Stimulated activated CD8-positive, alpha-beta memory T cell treated with anti-CD3 and anti-CD28 coated beads, Interleukin-12 subunit alpha, Interleukin-12 subunit beta, amount 100 ng/mL, for 4 hours (primary cell): ENCODE data around the gene ZPLD1.

Experiments used
- DNase-seq: peaks from one replicate; pipeline ENCODE4 v3.0.0-alpha.2; 2020; ENCODE audit warnings: low read depth

Gene ZPLD1

DNA sequence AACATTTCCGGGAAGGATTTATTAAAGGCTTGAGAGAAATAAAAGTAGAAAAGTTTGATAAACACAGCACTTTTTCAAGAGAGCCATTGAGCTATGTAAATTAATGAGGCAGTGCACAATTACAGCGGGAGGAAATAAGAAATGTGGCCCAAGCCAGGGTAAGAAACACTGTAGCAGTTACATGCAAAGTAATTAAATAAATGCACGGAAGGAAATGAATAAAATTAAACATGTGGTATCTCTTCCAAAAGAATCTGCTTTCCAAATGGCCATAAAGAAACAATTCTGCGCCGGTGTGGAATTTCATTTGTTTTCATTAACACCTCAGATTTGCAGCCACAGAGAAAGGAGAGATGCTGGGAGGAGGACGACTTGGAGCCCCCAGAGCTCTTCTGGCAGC, 35.3 kb downstream of the ZPLD1 start:
- no peak for DNase-seq

DNA sequence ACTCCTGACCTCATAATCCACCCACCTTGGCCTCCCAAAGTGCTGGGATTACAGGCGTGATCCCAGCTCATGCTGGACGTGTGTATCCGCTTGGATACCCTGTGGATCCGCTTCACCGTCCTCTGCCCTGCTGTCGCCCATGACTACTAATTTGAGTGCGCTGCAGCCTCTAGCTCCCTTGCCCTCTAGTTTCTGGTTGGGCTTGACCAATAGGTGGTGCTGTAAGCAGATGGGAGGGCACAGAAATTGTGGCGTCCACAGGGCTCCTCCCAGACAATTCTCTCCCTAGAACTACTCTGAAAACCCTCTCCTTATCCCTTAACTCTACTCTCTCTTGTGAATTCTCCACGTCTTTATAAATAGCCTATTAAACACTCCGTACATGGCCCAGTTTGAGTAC, 36.2 kb downstream of the ZPLD1 start:
- DNase-seq: no peak

DNA sequence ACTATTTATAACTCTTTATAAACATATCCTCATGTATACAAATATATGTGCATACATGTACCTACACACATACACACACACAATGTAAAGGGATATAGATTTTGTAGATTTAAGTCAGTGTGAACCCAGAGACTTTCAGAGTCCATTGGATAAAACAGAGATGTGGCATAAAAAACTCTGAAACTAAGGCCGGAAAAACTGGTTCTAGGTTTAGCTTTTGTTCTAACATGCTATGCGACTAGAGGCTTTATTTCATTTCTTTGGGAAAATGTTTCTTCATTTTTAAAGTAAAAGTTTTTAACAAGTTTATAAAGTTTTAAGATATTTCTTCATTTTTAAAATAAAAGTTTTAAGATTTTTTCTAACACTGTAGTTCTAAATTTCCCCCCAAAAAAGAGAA, 36.7 kb downstream of the ZPLD1 start:
- DNase-seq: no peak

DNA sequence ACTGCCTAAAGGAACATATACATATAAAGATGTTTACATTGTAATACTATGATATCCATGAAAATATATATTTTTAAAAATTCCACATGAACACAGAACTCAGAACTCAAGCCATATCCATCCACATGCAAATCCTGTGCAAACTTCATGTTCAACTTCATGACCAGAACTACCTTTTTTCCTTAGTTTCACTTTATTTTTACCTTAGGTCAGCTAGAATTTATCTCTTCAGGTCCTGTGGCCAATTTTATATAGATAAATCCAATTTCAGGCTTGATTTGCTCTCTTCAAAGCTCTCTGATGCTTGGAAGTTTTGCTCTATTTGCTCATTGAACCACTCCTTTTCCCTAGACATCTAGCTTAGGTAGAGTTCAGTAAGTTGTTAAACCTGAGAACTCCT, 38.8 kb downstream of the ZPLD1 start:
- no peak for DNase-seq

DNA sequence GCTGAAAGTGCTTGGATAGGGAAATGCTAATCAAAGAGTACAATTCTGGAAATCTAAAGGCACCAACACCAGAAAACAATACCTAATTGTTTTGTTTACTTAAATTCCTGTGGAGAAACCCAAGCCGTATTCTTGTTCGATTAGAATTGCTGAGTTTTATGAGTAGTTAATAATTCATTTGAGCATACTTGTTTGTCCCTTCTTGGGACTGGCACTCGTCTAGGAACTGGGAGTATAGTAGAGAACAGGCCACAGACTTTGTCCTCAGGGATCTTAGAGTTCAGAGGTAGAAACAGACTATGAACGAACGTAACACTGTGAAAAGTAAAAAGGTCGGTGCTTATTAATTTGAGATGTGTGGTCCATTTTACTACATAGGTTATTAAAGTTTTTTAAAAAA, 39.4 kb downstream of the ZPLD1 start:
- DNase-seq: no peak

DNA sequence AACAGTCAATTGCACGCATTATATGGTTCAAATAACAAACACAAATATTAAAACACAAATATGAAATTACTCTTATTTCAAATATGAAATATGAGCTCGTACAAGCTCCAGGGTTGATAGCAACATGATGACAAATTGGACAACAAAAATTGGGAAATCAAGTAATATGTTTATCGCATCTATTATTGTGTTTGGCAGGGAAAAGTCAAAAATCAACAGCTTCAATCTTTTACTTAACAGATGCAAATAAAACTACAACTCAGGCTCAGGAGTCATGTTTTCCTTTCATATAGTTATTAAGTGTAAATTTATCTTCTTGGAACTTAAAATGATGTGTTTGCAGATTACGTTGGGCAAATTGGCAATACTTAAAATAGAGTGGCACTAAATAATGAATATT, 41.4 kb downstream of the ZPLD1 start:
- DNase-seq: no peak

DNA sequence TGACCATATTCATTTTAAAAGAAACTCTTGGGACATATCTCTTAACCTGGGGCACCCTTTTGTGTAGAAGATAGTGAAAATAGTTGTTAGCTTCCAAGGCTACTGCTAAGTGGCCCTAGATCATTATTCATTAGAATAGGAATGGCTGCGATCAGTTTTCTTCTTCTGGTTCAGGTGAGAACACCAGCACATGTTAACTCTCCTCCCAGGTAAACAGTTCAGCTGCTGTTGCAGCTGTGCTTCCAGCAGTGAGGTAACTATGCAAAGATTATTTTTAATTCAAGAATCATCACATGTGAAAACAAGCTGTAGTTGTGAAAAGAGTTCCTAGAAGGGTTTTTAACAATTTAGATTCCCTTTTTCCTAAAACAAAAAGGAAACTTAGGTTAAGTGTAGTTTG, 43.3 kb downstream of the ZPLD1 start:
- no peak for DNase-seq

DNA sequence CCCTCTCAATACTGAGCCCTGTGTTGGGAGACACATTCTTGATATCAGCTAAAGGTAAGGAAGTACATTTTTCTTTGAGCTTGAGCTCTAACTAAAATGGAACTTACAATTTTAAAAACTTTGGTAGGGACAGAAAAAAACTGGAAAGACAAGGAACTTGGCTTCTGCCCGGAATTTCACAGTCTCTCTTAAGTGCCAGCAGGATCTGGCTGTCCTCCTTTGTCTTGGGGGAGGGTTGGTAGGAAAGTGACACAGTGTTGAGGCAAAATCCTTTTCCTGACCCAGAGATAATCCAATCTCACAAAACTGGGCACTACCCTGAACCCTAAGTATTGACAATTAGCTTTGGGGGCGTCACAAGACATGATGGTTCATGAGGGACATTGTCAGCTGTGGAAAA, 45.3 kb downstream of the ZPLD1 start:
- DNase-seq: no peak

DNA sequence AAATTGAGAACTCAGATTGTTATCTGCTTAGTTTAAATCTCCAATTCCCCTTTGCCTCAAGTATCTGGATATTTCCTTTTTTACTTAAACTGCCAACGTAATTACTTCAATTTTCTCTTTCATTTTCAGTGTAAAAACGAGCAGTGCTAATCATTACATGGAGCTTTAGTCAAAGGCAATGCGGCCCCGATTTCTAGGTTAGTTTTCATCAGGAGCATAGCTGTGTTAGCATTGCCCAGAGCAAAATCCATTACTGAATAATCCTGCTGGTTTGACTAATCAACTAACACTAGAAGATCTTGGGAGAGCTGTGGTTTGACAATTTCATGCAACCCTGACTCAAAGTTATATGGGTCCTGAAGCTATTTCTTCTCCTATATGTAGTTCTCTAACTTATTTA, 46.2 kb downstream of the ZPLD1 start:
- no peak for DNase-seq

DNA sequence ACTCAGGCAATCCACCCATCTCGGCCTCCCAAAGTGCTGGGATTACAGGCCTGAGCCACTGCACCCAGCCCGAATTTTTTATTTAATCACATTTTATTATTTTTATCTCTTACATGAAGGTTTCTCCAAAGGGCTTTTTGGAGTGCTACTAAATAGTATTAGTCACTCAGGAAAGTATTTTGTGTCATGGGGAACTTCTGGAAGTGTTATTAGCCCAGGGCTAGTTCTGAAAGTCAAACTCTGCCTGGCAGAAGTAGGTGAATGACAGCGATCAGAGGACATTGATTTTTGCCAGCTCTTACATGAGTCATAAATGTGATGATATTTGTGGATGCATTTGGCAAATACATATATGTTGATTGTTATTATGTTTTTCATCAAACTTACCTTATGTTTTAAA, 48.7 kb downstream of the ZPLD1 start:
- no peak for DNase-seq

DNA sequence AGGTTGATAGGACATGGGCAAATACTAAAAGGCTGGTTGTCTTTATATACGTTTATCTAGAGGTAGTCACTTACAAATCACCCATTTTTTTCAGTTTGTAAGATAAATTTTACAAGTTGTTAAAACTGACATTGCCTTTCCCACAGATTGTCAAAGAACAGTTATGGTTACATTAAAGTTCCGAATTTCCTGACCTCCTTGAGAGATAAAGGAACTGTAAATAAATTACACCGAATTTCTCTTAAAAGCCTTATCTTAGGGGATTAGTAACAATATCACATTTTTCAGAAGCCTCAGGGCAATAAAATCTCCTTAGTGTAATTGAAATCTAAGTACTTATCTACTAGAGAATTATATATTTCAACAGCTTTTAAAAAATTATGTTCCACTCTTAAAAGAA, 49.5 kb downstream of the ZPLD1 start:
- no peak for DNase-seq

DNA sequence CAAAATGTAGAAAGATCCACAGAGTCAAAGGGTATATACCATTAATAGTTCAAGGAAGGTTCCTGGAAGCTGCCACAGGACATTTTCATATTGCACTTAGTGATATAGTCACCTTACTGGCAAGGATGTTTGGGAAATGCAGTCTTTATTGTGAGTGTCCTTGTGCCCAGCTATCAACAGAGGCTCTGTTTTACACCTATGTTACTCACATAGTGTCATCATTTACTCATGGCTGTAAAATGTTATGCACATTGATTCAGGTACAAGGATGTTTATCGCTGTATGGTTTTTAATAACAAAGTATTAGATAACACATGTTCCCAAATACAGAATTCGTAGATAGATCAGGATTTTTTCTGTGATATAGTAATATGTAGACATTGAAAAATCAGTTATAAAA, 50.9 kb downstream of the ZPLD1 start:
- DNase-seq: no peak

DNA sequence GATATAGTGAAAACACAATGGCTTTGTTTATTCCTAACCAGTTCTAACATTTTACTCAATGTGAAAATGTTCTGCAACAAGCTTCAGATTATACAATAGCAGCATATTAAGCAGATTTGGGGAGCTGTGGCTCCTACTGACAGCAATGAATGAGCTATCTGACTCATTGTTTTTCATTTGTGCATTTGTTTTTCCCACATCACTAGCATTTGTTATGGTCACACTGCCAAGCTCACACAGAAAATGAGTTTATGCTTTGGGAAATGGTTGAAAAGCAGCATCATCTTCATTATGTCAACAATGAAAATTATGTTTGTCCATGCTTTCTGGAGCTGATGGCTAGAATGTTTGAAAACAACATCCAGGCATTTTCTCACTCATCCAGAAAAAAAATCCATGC, 53.5 kb downstream of the ZPLD1 start:
- DNase-seq: no peak

DNA sequence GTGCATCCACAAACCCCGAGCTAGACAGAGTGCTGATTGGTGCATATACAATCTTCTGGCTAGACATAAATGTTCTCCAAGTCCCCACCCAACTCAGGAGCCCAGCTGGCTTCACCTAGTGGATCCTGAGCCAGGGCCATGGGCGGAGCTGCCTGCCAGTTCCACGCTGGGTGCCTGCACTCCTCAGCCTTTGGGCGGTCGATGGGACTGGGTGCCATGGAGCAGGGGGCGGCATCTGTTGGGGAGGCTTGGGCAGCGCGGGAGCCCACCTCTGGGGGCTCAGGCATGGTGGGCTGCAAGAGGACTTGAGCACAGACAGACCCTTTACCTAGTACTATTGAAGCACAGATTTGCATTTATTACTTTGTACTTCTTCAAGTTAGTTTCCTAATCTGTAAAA, 57.5 kb downstream of the ZPLD1 start:
- DNase-seq: no peak

DNA sequence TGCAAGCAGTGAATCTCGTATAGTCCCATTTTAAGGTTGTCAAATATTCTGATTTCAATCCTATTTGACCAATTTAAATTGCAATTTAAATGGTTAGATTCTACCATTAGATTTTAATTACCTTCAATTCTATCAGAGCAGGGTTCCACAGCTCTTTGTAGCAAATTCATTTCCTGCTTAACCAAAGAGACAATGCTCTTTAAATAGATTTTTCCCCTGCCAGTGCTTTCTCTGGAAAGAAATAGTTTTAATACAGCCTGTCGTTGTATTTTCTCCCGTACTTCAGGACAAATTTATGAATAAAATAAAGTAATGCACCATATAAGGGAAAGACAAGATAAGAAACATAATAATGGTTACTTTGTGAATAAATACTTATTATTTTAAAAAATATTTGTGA, 62.8 kb downstream of the ZPLD1 start:
- no peak for DNase-seq

DNA sequence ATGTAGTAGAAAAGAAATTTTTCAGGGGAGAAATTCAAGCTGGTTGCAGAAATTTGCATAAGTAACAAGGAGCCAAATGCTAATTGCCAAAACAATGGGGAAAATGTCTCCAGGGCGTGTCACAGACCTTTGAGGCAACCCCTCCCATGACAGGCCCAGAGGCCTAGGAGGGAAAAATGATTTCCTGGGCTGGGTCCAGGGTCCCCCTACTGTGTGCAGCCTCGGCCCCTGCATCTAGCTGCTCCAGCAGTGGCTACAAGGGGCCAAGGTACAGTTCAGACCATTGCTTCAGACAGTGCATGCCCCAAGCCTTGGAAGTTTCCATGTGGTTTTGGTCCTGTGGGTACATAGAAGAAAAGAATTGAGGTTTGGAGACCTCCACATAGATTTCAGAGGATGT, 70.7 kb downstream of the ZPLD1 start:
- DNase-seq: no peak

DNA sequence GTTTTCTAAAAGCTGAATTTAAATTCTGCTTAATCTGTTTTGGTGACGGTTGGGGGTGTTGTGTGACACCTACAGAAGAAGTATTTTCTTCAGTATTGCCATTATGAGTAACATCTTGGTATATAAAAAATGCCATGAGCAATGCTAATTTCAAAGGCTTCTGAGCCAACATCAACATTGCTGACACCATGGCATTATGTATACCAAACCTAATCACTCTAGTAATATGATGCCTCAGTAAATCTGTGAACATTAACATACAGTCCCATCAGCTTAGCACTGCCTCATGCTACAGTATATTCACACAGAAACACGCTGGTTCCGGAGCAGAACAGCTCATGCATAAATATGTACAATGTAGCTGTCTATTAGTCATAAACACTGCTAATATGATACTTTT, 75.8 kb downstream of the ZPLD1 start:
- DNase-seq: no peak

DNA sequence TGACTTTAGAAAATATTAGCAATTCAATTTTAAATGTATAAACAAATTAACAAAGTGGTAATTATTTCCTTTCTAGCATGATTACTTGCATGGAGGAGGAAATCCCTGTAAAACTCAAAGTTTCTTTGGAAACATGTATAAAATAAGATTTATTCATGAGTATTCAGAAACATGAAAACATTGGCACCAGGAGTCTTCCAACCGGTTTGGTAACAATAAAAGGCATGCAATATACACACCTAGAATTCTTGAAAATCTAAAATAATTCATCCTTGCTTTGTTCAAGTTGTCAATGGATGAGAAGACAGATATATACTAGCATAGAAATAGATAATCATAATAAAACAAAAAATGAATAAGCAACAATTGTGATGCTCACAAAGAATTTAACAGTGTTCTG, 76.4 kb downstream of the ZPLD1 start:
- no peak for DNase-seq

DNA sequence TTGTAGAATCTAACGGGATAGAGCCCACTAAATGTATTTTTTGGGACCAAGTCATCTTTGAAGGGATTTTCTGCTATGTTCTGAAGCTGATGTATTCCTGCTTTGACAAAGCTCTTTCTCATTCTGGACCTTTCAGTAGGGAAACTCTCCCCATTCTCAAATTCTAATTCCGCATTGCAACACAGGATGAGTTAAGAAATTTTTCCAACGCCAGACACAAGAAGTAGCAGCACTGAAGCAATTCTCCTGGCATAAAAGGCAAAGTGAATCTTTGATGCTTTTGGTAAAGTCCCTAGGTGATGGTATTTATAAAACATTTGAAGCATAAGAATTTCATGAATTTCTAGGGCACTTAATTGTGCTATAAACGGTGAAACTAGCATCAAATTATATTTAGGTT, 76.8 kb downstream of the ZPLD1 start:
- no peak for DNase-seq

DNA sequence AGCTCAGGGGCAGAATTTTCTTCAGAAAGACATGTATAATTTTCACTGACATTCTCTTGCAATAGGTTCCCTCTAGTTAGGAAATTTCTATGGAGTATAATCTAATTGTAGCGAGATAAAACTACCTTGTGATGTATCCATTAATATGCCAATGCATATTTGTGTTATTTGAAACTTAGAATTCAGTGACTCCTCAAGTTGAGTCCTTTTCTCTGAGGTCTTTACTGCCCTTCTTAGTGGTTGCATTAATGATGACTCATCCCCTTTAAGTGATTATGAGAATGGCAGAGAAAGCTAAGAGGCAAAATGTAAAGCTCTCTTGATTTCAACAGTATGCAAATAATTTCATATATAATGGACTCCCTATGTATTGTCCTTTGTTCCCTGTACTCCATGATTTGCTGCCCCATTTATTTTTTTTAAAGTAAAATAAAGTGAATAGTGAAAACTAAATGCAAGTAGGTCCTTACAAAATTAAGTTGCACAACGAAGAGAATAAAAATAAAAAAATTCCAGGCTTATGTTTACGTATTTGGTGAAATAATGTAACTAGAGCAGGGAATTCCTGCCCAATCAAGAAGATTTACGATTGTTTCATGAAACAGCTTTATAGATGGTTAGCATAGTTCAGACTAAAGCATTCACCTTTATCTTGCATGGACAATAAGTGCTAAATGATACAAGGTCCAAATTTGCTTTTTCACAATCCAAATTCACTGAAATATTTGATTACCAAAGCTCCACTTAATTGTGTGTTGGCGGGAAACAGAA, 78.1 kb downstream of the ZPLD1 start:
- no peak for DNase-seq

DNA sequence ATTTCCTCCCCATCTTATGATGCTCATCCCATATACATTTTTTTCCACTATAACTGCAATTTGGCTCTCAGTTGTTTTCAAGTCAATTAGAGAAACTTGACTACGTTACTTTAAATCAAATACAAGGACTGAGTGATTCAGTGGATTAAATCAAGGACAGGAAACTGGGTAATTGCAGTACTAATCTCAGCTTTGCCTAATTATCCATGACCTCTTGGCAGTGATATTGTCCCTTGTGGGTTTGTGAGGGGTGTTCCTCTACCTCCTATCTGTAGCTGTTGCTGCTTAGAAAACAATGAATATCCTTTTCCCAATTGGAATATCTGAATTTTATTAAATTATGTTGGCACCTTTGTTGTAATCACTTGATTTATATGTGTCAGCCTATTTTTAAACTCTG, 79.4 kb downstream of the ZPLD1 start:
- no peak for DNase-seq

DNA sequence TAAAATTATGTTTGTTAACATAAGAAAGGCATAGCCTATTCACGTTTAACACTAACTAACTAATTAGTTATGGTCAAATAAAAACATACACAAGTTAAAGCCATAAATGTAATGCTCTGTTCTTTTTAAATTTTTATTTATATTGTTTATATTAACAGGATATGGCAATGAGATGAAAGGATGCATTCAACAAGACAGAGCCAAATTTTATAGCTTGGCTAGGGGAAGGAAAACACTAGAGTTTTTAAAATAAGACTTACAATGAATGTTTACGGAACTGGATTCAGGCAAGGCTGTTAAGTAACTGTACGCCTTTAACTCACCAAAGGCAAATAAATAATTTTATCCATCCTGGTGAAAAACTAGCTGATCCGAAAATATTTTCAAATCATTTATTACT, 86.4 kb downstream of the ZPLD1 start:
- no peak for DNase-seq

DNA sequence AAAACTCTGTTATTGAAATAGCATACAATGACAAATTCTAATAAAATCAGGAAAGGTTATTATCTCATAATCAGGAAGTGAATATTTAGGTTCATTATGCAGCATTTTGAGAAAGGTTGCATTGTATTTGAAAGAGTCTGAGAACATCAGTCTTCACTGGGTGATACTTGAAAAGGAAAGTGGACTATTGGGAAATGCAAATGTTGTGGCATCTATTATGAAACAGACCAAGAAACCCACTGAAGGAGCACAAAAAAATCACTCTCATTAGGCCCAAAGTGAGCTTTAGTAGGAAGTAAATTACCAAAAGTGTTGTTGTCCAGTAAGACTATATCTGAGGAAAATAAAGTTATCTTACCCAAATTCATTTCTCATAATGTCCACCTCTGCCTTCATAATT, 90.8 kb downstream of the ZPLD1 start:
- DNase-seq: no peak

DNA sequence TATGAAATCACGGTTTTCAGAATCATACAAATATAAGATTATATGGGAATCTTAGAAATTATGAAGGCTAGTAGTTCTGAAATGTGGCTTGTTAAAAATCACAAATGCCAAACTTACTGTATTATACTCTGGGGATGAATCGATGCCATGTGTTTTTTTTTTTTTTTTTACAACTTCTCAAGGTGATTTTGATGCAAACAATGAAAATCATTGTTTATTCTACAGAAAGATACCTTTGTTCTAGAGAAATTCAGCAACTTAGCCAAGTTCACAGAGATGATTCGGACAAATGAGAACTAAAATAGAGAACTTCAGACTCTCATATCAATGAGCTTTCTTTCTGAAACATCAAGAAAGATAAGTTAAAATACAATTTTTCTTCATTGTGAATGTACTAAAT, 92.0 kb downstream of the ZPLD1 start:
- DNase-seq: no peak

DNA sequence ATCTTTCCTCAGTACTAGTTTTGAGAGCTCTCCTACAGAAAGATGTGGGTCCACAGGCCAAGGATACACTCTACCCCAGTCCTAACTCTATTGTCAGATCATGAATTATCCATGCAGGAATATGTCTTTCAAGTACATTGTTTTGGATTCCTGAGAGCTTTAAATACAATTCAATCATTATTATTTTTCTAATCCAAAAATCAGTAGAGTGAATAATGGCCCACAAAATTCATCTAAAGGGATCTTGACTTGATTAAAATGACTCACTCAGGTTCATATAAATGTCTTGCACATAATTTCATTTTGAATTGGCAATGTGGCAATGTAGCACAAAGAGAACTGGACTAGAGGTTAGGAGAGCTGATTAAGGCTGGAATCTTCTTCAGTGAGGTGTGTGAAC, 93.9 kb downstream of the ZPLD1 start:
- no peak for DNase-seq
